Activated naive CD4-positive, alpha-beta T cell treated with anti-CD3 and anti-CD28 coated beads, Interleukin-2, amount 50 U/mL, for 72 hours (primary cell): ENCODE data around the gene ANKRD35. TPM values are rescaled to one million over a fixed set of nuclear protein-coding genes. Genes with fewer than 3 reads are reported as not detected.
A peak's percentile ranks its signal among the peaks of the same experiment; 100 is the strongest.

Experiments
- ATAC-seq, 2 donors: fragments of 150-1000 bp; cut with Tn5 transposase; 2 replicates each; pipeline ENCODE4 v1.10.0; 2021; ENCODE audit warnings: mild to moderate bottlenecking in 2 of 2, moderate library complexity in 2 of 2
- DNase-seq, 2 donors: peaks; one replicate each; pipeline ENCODE4 v3.0.0; 2021 to 2022; ENCODE audit warnings: low spot score in 2 of 2
- H3K27ac Mint-ChIP-seq, 2 donors: one replicate each; pipeline ENCODE4 v1.8.0; 2022; ENCODE audit warnings: mild to moderate bottlenecking in 2 of 2, mixed read lengths in 2 of 2
- H3K36me3 Mint-ChIP-seq, 2 donors: one replicate each; pipeline ENCODE4 v1.8.0; 2022; ENCODE audit warnings: mixed read lengths in 2 of 2
- H3K9me3 Mint-ChIP-seq, 2 donors: one replicate each; pipeline ENCODE4 v1.8.0; 2022; ENCODE audit warnings: mixed read lengths in 2 of 2
- total RNA-seq, 2 donors: library from RNA; stranded (reverse); gene quantifications; one replicate each; pipeline ENCODE4 v1.2.3, GENCODE V29; 2022

ANKRD35 gene
- total RNA-seq, 2 donors from 2014 or later: 0.50 to 0.53 TPM

- no peak for DNase-seq
- Mint-ChIP-seq H3K27ac (no peak overlapping the region), H3K36me3 (no peaks in the 10 kb centered on the region), H3K9me3 (no peaks in the 10 kb centered on the region)
- ATAC-seq: no peak
These were observed 7.7 kb downstream of the ANKRD35 start for GRCh38 chr1:145877923-145878486.

GRCh38 chr1:145874646-145875045, 11.0 kb downstream of the ANKRD35 start:
- H3K9me3 Mint-ChIP-seq: no peaks in the 10 kb centered on the region
- no peak overlapping the region for H3K27ac Mint-ChIP-seq
- DNase-seq (no peak), ATAC-seq (no peak)
- no peaks in the 10 kb centered on the region for H3K36me3 Mint-ChIP-seq

- peak; percentile 80 to 87 for ATAC-seq
- no peaks in the 10 kb centered on the region for H3K9me3 Mint-ChIP-seq
- H3K36me3 Mint-ChIP-seq: no peaks in the 10 kb centered on the region
- DNase-seq: peak in 1 of 2 donors; percentile 52
- H3K27ac Mint-ChIP-seq: peak overlapping the region; percentile 76 to 94
These were observed 13.4 kb downstream of the ANKRD35 start for GRCh38 chr1:145871994-145872924.

- DNase-seq (no peak), ATAC-seq (no peak)
- H3K27ac Mint-ChIP-seq: no peak overlapping the region
- H3K9me3 Mint-ChIP-seq: no peaks in the 10 kb centered on the region
- no peaks in the 10 kb centered on the region for H3K36me3 Mint-ChIP-seq
These were observed 17.4 kb downstream of the ANKRD35 start for GRCh38 chr1:145868232-145868631.

- Mint-ChIP-seq H3K27ac (no peak overlapping the region), H3K9me3 (no peaks in the 10 kb centered on the region), H3K36me3 (peaks cover 0 to under 1% of the 10 kb centered on the region in 2 donors)
- no peak for ATAC-seq
- no peak for DNase-seq
These were observed 22.2 kb downstream of the ANKRD35 start for GRCh38 chr1:145863282-145864018.

GRCh38 chr1:145859491-145860023, 26.1 kb downstream of the ANKRD35 start:
- Mint-ChIP-seq H3K27ac (peak overlapping the region; percentile 87 to 94), H3K9me3 (no peaks in the 10 kb centered on the region), H3K36me3 (peaks cover 6% of the 10 kb centered on the region in 2 donors)
- DNase-seq (peak; percentile 81 to 85), ATAC-seq (peak; percentile 75 to 84)

GRCh38 chr1:145858901-145859490, 26.7 kb downstream of the ANKRD35 start, which contains the start of gene PIAS3:
Gene PIAS3 (minus strand): TSS chr1:145859081. CDS start chr1:145858990, 91 bp downstream.
- ATAC-seq (peak; percentile 88 to 91), DNase-seq (peak; percentile 81 to 89)
- Mint-ChIP-seq H3K27ac (peak within 1 kb of the TSS; percentile 87 to 94), H3K9me3 (no peaks in the 10 kb centered on the region), H3K36me3 (peaks cover 6% of the 10 kb centered on the region in 2 donors)

GRCh38 chr1:145858238-145858900, 27.3 kb downstream of the ANKRD35 start:
- ATAC-seq: peak; percentile 23 to 60
- peak in 1 of 2 donors; percentile 51 for DNase-seq
- H3K27ac Mint-ChIP-seq: peak overlapping the region; percentile 87 to 90

GRCh38 chr1:145857170-145857569, 28.5 kb downstream of the ANKRD35 start:
- DNase-seq (no peak), ATAC-seq (no peak)
- peaks cover 6% of the 10 kb centered on the region in 2 donors for H3K36me3 Mint-ChIP-seq
- no peaks in the 10 kb centered on the region for H3K9me3 Mint-ChIP-seq
- H3K27ac Mint-ChIP-seq: no peak overlapping the region

More at GRCh38 chr1:145858238-145858900, 27.3 kb downstream of the ANKRD35 start:
- peaks cover 6% of the 10 kb centered on the region in 2 donors for H3K36me3 Mint-ChIP-seq
- H3K9me3 Mint-ChIP-seq: no peaks in the 10 kb centered on the region

GRCh38 chr1:145855426-145855948, 30.2 kb downstream of the ANKRD35 start:
- H3K9me3 Mint-ChIP-seq: no peaks in the 10 kb centered on the region
- no peak overlapping the region for H3K27ac Mint-ChIP-seq
- H3K36me3 Mint-ChIP-seq: peaks cover 6% of the 10 kb centered on the region in 2 donors
- DNase-seq (no peak), ATAC-seq (no peak)

GRCh38 chr1:145849356-145850160, 36.1 kb downstream of the ANKRD35 start:
- Mint-ChIP-seq H3K27ac (no peak overlapping the region), H3K36me3 (no peaks in the 10 kb centered on the region), H3K9me3 (no peaks in the 10 kb centered on the region)
- ATAC-seq: no peak
- DNase-seq: no peak

- no peaks in the 10 kb centered on the region for H3K36me3 Mint-ChIP-seq
- no peak overlapping the region for H3K27ac Mint-ChIP-seq
- DNase-seq (no peak), ATAC-seq (no peak)
- H3K9me3 Mint-ChIP-seq: no peaks in the 10 kb centered on the region
These were observed 37.8 kb downstream of the ANKRD35 start for GRCh38 chr1:145847827-145848226.

- peak; percentile 52 to 64 for ATAC-seq
- Mint-ChIP-seq H3K9me3 (no peaks in the 10 kb centered on the region), H3K36me3 (no peaks in the 10 kb centered on the region), H3K27ac (peak overlapping the region in 1 of 2 donors; percentile 56)
- DNase-seq: peak in 1 of 2 donors; percentile 45
These were observed 39.5 kb downstream of the ANKRD35 start for GRCh38 chr1:145846201-145846612.

GRCh38 chr1:145845514-145846161, 40.0 kb downstream of the ANKRD35 start, which contains the start of gene NUDT17:
Gene NUDT17 (plus strand): TSS chr1:145845630. CDS start chr1:145845641, 11 bp downstream.
- ATAC-seq (peak; percentile 82 to 90), DNase-seq (peak; percentile 79 to 80)
- Mint-ChIP-seq H3K36me3 (no peaks in the 10 kb centered on the region), H3K9me3 (no peaks in the 10 kb centered on the region), H3K27ac (peak within 1 kb of the TSS in 1 of 2 donors; percentile 56)
